ENCODE data around the gene MAP1B.

Gene MAP1B

DNA sequence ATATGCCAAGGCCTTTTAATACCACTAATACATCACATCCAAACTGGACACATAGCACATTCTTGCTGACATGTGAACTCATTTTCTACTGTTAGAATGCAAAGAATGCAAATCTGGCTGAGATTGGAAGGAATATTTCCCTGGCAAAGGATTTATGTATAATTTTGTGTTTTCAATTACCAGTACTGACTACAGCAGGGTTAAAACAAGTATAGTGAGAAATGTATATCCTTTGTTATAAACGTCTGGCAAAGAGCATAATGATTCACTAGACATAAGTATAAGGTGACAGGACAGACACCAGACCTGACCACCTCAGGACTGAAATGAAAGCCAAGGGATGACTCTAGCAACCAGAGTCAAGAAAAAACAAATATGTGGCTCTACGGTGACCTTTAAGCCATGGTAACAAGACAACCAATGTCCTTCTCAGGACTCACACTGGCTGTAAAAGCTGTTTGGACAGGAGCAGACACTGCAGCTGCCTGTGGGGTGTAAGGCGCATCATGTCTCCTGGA is 117.7 kb downstream of the MAP1B start:
- DNase-seq (ENCODE audit: low spot score), result no peak

GRCh38 chr5:72225741-72226140 is 118.5 kb downstream of the MAP1B start:
- DNase-seq (ENCODE audit: low spot score), result no peak

GRCh38 chr5:72226950-72227349 is 119.7 kb downstream of the MAP1B start:
- DNase-seq (ENCODE audit: low spot score), result no peak

- DNase-seq (ENCODE audit: low spot score), result no peak
Observed at GRCh38 chr5:72228960-72229359, 121.7 kb downstream of the MAP1B start.

GRCh38 chr5:72231991-72232703 is 124.9 kb downstream of the MAP1B start:
- no peak for DNase-seq (ENCODE audit: low spot score)

DNA sequence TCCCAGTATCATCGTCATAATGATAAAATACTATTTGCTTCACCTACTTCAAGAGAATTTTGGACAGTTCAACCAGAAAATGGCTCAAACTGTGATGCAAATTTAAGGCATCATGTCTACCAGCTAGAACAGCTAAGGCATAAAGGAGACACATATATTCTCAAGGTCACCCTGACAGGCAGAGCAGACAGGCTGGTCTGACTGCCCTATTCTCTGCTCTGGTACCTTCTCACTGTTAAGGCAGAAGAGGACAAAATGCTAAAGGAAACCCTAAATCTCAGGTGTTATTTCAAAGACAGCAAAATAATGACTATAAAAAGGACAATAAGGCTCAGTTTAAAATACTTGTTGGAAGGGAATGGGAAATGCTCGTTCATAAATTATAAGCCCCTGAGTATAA is 125.6 kb downstream of the MAP1B start:
- no peak for DNase-seq (ENCODE audit: low spot score)

DNA sequence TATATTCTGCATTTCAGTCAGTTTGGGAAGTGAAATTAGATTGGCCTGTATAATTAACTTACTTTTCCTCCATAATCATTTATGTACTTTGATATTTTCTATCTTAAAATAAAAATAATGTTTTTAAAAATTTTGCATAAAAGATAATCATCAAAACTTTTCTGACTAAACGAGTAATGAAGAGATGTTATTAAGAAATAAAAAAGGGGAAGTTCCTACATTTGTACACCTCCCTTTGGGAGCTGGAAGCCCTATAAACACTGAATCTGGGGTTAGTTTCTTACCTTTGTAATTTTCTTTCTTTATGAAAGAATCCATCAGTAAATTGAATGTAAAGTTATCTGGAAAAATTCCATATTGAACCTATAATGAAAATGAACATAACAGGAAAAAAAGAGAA is 126.6 kb downstream of the MAP1B start:
- no peak for DNase-seq (ENCODE audit: low spot score)

DNA sequence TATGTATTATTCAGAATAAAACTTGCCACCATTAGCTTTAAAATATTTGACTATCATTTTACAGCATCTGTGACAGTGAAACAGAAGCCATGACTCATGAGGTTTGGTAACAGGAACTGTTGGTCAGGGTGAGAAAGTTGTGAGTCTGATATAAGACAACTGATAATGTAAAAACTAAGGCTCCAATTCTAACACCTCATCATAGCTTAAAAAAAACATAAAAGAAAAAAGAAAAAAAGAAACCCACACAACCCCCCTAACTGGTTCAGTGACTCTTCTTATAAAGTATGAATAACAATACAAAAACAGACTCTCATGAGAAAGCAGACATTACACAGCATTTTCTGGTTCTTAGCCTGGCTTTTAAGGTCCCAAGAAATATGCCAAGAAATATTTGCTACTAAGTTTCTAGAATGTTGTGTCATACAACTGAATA is 127.0 kb downstream of the MAP1B start:
- DNase-seq (ENCODE audit: low spot score), result no peak

GRCh38 chr5:72234868-72235267 is 127.6 kb downstream of the MAP1B start:
- DNase-seq (ENCODE audit: low spot score), result no peak

GRCh38 chr5:72235725-72236124 is 128.4 kb downstream of the MAP1B start:
- DNase-seq (ENCODE audit: low spot score), result no peak

GRCh38 chr5:72237415-72237814 is 130.1 kb downstream of the MAP1B start:
- DNase-seq (ENCODE audit: low spot score), result no peak

GRCh38 chr5:72237879-72238278 is 130.6 kb downstream of the MAP1B start:
- no peak for DNase-seq (ENCODE audit: low spot score)

DNA sequence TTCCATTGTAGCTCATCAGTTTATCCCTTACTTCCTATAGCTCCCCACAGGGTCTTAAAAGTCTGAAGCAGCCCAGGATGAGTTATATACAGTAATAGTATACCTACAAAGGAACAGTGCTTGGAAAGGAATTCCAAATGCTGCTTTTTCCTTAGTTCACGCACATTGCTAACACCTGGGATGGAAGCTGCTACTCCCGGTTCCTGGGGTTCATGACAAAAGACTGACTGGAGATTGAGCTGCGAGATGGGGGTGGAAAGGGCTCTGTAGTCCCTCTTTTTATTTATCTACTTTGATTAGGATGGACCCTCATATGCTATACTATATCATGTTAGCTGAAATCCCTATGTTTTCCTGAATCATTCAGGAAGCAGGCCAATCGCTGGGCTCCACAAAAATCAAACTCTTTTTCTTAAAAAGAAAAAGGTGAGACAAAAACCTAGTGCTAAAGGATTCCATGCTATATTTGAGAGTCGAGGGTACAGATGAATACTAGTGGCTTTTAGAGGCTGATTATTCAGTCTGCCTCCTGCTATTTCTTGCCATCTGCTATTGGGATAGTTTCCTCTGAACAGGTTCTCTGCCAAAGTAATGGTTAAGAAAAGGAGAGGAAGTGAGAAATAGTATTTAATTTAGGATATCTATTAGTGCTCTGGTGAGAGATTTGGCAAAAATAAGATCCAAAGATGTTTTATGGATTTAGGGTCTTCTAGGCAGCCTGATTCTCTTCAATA is 131.6 kb downstream of the MAP1B start:
- DNase-seq (ENCODE audit: low spot score), result no peak

DNA sequence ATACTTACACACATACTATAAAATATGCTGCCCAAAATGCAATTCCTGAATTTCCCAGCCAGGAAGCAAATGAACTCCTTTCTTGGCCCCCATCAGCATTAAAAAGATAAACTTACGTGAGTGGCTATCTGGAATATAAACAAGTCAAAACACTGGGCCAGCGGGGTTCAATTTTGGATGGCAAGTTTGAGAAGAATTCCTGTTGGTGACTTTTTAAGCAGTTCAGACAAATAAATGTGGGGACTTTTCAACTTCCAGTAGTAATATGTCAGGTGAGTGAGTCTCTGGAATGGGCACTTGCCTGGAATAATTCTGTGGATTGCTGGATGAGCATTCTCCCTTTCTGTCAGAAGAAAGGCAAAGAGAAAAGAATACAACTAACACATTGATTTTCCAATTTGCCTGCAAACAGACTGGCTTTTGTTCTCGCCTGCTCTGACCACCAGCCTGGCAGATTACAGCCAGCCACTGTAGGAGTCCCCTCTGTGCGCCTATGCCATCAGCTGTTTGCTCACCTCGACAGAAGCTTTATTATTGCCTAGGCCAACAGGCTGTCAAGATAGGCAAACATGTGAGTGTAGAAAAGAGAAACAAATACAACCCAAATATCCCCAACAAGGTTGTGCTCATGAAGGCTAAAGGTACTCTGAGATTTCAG is 134.2 kb downstream of the MAP1B start:
- DNase-seq (ENCODE audit: low spot score), result no peak

DNA sequence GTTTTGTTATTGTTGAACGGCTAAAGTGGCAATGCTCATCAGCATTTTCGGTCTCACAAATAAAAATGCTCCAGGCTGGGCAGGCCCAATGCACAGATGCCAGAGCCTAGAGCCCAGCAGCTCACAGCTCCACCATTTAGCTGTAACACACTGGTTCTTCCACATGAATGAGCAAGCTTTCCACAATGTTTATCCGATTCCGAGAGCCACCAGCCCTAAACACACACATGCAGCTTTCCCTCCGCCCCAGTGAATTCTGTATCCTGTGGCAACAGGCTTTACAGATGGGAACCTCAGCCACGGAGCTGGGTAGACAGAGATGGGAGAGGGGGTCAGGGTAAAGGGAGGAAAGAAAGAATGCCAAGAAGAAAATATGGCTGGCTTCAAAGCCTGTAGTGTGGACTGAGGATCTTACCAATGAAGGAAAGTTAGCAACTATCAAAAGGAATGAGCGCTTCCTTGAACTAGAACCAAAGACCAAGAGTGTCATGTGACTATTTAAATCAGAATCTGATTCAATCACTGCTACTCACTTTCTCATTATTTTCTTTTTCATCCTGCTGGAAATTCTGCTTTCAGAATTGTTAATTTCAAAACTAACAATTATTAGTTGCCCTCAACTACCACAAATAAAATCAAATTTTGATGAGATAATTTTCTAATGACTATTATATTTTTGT is 135.7 kb downstream of the MAP1B start:
- no peak for DNase-seq (ENCODE audit: low spot score)

- DNase-seq (ENCODE audit: low spot score), result no peak
Observed at GRCh38 chr5:72243706-72244105, 136.4 kb downstream of the MAP1B start.

- DNase-seq (ENCODE audit: low spot score), result peak; percentile 3
Observed at GRCh38 chr5:72244862-72245371, 137.6 kb downstream of the MAP1B start.

GRCh38 chr5:72245546-72245945 is 138.3 kb downstream of the MAP1B start:
- no peak for DNase-seq (ENCODE audit: low spot score)

DNA sequence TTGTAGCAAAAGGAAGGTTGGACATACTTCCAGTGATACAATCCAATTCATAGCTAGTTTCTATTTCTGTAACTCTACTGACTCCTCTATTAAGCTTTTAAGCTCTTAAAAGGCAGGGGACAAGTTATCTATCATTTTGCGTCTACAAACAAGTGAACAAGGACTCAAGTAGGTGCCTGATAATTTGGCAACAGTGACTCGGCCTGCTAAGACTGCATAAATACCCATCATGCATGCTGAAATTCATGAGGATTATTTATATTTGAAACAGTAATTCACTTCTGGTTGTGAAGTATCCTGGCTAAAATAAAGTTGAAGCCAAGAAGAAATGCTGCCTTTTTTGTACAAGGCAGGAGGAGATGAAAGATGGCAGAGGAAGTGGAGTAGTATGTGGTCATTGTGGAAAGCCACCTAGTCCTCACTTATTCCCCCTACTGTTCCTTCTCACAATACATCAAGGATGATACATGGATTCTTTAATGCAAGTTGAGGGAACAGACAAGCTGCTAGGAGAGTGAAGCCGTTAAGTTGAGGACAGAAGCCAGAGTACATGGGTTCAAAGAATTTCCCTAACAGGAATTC is 138.8 kb downstream of the MAP1B start:
- no peak for DNase-seq (ENCODE audit: low spot score)

DNA sequence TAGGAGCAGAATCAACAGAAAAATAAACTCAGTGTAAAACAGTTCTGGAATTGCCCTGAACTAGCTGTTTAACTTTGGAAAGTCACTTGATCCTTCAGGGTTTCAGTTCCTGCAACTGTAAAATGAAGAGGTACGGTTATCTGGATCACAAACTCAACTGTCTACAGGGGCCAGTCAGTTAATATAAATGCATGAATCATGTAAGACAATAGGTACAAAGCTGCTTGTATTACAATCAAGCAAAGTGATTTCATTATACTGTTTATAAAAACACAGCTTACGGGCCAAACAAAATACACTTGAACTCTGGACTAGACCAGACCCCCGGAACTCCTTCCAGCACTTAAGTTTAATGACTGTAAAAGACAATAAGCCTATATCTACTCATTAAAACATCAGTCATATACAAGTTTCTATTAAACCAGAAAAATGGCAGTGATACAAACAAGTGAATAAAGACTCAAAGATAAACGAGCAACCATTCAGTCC is 139.7 kb downstream of the MAP1B start:
- DNase-seq (ENCODE audit: low spot score), result no peak

GRCh38 chr5:72248410-72248981 is 141.2 kb downstream of the MAP1B start:
- no peak for DNase-seq (ENCODE audit: low spot score)
